WTC11 (cell line): Measurements from ENCODE around the gene DUSP18.

Experiments used
- CREB1 ChIP-seq: sonication (generic); formaldehyde crosslinking; IDR thresholded peaks from 2 replicates; pipeline ENCODE4 v1.8.0; 2023; ENCODE audit warnings: mild to moderate bottlenecking, missing genetic modification reagents
- ETV6 ChIP-seq: sonication (generic); formaldehyde crosslinking; IDR thresholded peaks from 2 replicates; pipeline ENCODE4 v1.8.1; 2022; ENCODE audit warnings: mild to moderate bottlenecking, missing genetic modification reagents
- HMGXB4 ChIP-seq: sonication (generic); formaldehyde crosslinking; IDR thresholded peaks from 2 replicates; pipeline ENCODE4 v1.8.1; 2023; ENCODE audit warnings: mild to moderate bottlenecking, moderate library complexity, missing genetic modification reagents
- JUN ChIP-seq: sonication (generic); formaldehyde crosslinking; IDR thresholded peaks from 2 replicates; pipeline ENCODE4 v1.8.0; 2023; ENCODE audit warnings: mild to moderate bottlenecking, missing genetic modification reagents
- PRDM15 ChIP-seq: sonication (generic); formaldehyde crosslinking; IDR thresholded peaks from 2 replicates; pipeline ENCODE4 v1.8.0; 2022; ENCODE audit warnings: missing genetic modification reagents
- SP1 ChIP-seq: sonication (generic); formaldehyde crosslinking; conservative IDR thresholded peaks from 2 replicates; pipeline ENCODE4 v1.8.1; 2022; ENCODE audit warnings: missing genetic modification reagents
- ZBTB21 ChIP-seq: sonication (generic); formaldehyde crosslinking; IDR thresholded peaks from 2 replicates; pipeline ENCODE4 v1.8.1; 2023; ENCODE audit warnings: mild to moderate bottlenecking, missing genetic modification reagents, borderline replicate concordance
- ZNF138 ChIP-seq: sonication (generic); formaldehyde crosslinking; conservative IDR thresholded peaks from 2 replicates; pipeline ENCODE4 v1.8.1; 2022; ENCODE audit warnings: mild to moderate bottlenecking, moderate library complexity, missing genetic modification reagents
- TF ChIP-seq, protein P1 (sequence below): fragments of 200-600 bp; IDR thresholded peaks from 2 replicates; pipeline ENCODE4 v1.8.0; 2022; ENCODE audit warnings: antibody characterized with exemption
- TF ChIP-seq, protein P2 (sequence below): sonication (generic); formaldehyde crosslinking; conservative IDR thresholded peaks from 2 replicates; pipeline ENCODE4 v1.8.1; 2022; ENCODE audit warnings: mild to moderate bottlenecking, missing genetic modification reagents
- TF ChIP-seq, protein P3 (sequence below): sonication (generic); formaldehyde crosslinking; IDR thresholded peaks from 2 replicates; pipeline ENCODE4 v1.8.1; 2022; ENCODE audit warnings: mild to moderate bottlenecking, missing genetic modification reagents, moderate library complexity, borderline replicate concordance

DNA sequence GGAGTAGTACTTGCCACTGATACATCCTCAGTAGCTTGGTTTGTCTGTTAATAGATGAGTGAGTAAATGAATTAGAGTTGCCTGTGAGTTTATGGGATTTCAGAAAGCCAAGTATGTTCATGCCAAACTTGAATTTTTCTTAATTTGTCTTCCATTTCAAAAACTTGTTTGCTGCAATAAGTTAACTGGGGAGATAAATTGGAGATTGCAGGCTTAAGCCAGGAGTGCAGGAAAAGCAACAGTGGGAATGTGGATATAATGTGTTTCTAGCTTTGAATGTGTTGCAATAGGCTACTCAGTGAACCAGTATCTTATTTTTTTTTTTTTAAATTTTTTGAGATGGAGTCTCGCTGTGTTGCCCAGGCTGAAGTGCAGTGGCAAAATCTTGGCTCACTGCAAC, 35.2 kb upstream of the DUSP18 start:
- no peak for TF ChIP-seq ETV6 (CRISPR knock-in tag)
- TF ChIP-seq CREB1 (CRISPR knock-in tag), result no peak
- TF ChIP-seq, protein P1, sequence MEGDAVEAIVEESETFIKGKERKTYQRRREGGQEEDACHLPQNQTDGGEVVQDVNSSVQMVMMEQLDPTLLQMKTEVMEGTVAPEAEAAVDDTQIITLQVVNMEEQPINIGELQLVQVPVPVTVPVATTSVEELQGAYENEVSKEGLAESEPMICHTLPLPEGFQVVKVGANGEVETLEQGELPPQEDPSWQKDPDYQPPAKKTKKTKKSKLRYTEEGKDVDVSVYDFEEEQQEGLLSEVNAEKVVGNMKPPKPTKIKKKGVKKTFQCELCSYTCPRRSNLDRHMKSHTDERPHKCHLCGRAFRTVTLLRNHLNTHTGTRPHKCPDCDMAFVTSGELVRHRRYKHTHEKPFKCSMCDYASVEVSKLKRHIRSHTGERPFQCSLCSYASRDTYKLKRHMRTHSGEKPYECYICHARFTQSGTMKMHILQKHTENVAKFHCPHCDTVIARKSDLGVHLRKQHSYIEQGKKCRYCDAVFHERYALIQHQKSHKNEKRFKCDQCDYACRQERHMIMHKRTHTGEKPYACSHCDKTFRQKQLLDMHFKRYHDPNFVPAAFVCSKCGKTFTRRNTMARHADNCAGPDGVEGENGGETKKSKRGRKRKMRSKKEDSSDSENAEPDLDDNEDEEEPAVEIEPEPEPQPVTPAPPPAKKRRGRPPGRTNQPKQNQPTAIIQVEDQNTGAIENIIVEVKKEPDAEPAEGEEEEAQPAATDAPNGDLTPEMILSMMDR, result no peak
- no peak for TF ChIP-seq JUN (CRISPR knock-in tag)
- TF ChIP-seq ZBTB21 (CRISPR knock-in tag), result no peak
- TF ChIP-seq, protein P2, sequence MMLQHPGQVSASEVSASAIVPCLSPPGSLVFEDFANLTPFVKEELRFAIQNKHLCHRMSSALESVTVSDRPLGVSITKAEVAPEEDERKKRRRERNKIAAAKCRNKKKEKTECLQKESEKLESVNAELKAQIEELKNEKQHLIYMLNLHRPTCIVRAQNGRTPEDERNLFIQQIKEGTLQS (CRISPR knock-in tag), result no peak
- TF ChIP-seq, protein P3, sequence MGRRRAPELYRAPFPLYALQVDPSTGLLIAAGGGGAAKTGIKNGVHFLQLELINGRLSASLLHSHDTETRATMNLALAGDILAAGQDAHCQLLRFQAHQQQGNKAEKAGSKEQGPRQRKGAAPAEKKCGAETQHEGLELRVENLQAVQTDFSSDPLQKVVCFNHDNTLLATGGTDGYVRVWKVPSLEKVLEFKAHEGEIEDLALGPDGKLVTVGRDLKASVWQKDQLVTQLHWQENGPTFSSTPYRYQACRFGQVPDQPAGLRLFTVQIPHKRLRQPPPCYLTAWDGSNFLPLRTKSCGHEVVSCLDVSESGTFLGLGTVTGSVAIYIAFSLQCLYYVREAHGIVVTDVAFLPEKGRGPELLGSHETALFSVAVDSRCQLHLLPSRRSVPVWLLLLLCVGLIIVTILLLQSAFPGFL, result no peak
- TF ChIP-seq SP1 (CRISPR knock-in tag), result no peak
- TF ChIP-seq ZNF138 (CRISPR knock-in tag), result no peak
- TF ChIP-seq PRDM15 (CRISPR knock-in tag), result no peak
- no peak for TF ChIP-seq HMGXB4 (CRISPR knock-in tag)
